Myocyte (in vitro differentiated cells): ENCODE data around the gene CNTROB. TPM values are rescaled to one million over a fixed set of nuclear protein-coding genes. Genes with fewer than 3 reads are reported as not detected.
A peak's percentile ranks its signal among the peaks of the same experiment; 100 is the strongest.

Experiments
- DNase-seq: peaks from one replicate; pipeline ENCODE4 v3.0.0-alpha.2; 2012; ENCODE audit warnings: low read depth
- total RNA-seq: library from RNA; depleted of rRNA; stranded (reverse); fragments of >200 nt; gene quantifications from 2 replicates; pipeline ENCODE4 v1.2.3, GENCODE V29; 2014

Gene CNTROB
- total RNA-seq, 1 donor from 2014 or later, result 14.1 TPM

- no peak for DNase-seq
Observed at GRCh38 chr17:7987112-7987893, 55.3 kb downstream of the CNTROB start.

GRCh38 chr17:7988750-7989178, 56.8 kb downstream of the CNTROB start:
- DNase-seq, result peak; percentile 91

GRCh38 chr17:7989781-7990655, 58.0 kb downstream of the CNTROB start:
- DNase-seq, result peak; percentile 76

GRCh38 chr17:7992516-7992915, 60.5 kb downstream of the CNTROB start:
- DNase-seq, result peak; percentile 85

- DNase-seq, result no peak
Observed at GRCh38 chr17:7992924-7993323, 60.9 kb downstream of the CNTROB start.

- DNase-seq, result no peak
Observed at GRCh38 chr17:7993972-7994589, 62.1 kb downstream of the CNTROB start.

GRCh38 chr17:7995724-7996123, 63.7 kb downstream of the CNTROB start:
- no peak for DNase-seq

- peak; percentile 71 for DNase-seq
Observed at GRCh38 chr17:7997186-7997585, 65.2 kb downstream of the CNTROB start.

Other genes starting within 250 kb of the CNTROB start
- gene TP53, start 244.7 kb upstream of the CNTROB start, total RNA-seq, result 22.0 and 27.6 TPM in 2 replicates
- 4.4 and 4.5 TPM in 2 replicates for gene WRAP53, start 243.7 kb upstream of the CNTROB start, total RNA-seq
- gene EFNB3, start 227.0 kb upstream of the CNTROB start, total RNA-seq, result 0.78 and 1.5 TPM in 2 replicates
- 0.11 TPM in 1 of 2 replicates, not detected in the other for gene DNAH2, start 214.5 kb upstream of the CNTROB start, total RNA-seq
- 3.9 and 4.5 TPM in 2 replicates for gene KDM6B, start 98.0 kb upstream of the CNTROB start, total RNA-seq
- 0.72 and 1.8 TPM in 2 replicates for gene TMEM88, start 77.1 kb upstream of the CNTROB start, total RNA-seq
- 37.7 and 54.8 TPM in 2 replicates for gene NAA38, start 74.6 kb upstream of the CNTROB start, total RNA-seq
- 4.0 and 4.3 TPM in 2 replicates for gene CYB5D1, start 74.2 kb upstream of the CNTROB start, total RNA-seq
- 104 and 140 TPM in 2 replicates for gene CHD3, start 43.4 kb upstream of the CNTROB start, total RNA-seq
- 5.9 and 6.7 TPM in 2 replicates for gene RNF227, start 15.9 kb upstream of the CNTROB start, total RNA-seq
- gene KCNAB3, start 2.4 kb upstream of the CNTROB start, total RNA-seq, result 0.10 and 0.53 TPM in 2 replicates
- gene TRAPPC1, start 260 bp upstream of the CNTROB start, total RNA-seq, result 27.8 and 28.6 TPM in 2 replicates
- not detected in 2 replicates for gene GUCY2D, start 70.4 kb downstream of the CNTROB start, total RNA-seq
- gene ALOX15B, start 106.9 kb downstream of the CNTROB start, total RNA-seq, result not detected in 2 replicates
- 0.16 and 0.40 TPM in 2 replicates for gene ALOX12B, start 155.5 kb downstream of the CNTROB start, total RNA-seq
- gene ALOXE3, start 186.3 kb downstream of the CNTROB start, total RNA-seq, result not detected in 2 replicates
- 0.16 and 0.53 TPM in 2 replicates for gene HES7, start 191.9 kb downstream of the CNTROB start, total RNA-seq
- gene PER1, start 220.2 kb downstream of the CNTROB start, total RNA-seq, result 6.4 and 16.6 TPM in 2 replicates
- gene VAMP2, start 230.7 kb downstream of the CNTROB start, total RNA-seq, result 10.5 and 12.3 TPM in 2 replicates
- 11.5 and 15.9 TPM in 2 replicates for gene TMEM107, start 244.2 kb downstream of the CNTROB start, total RNA-seq